Measurements from ENCODE around the gene FMNL2. TPM values are rescaled to one million over a fixed set of nuclear protein-coding genes. Genes with fewer than 3 reads are reported as not detected.

FMNL2 gene
- total and polyA plus RNA-seq, 12 donors: 3.3 to 16.0 (median 4.5) TPM

GRCh38 chr2:152301131-152301530, 33.8 kb upstream of the FMNL2 start:
- DNase-seq (no peak), ATAC-seq (no peak)
- intact Hi-C loops (cut with DNase I): no loop called here
- Histone ChIP-seq H3K36me3 (no peaks in the 10 kb centered on the region), H3K27ac (no peak overlapping the region), H3K27me3 (peaks cover 0 to 4% (median 0%) of the 10 kb centered on the region in 7 donors), H3K4me3 (no peak overlapping the region), H3K4me1 (no peaks in the 10 kb centered on the region), H3K9me3 (no peaks in the 10 kb centered on the region)
- WGBS, 2 donors: 87 to 93% methylated on average over 3 of the region's 3 CpGs
- TF ChIP-seq CTCF (IDR thresholded peaks at IDR 0.05): no peak

GRCh38 chr2:152303951-152304350, 31.0 kb upstream of the FMNL2 start:
- H3K4me1 ChIP-seq: no peaks in the 10 kb centered on the region
- no peak overlapping the region for H3K27ac ChIP-seq
- H3K27me3 ChIP-seq: peaks cover 0 to 4% (median 0%) of the 10 kb centered on the region in 7 donors
- 82 to 90% methylated on average over 2 of the region's 2 CpGs for WGBS, 2 donors
- ATAC-seq (no peak), DNase-seq (no peak)
- intact Hi-C loops (cut with DNase I): no loop called here
- no peak overlapping the region for H3K4me3 ChIP-seq
- TF ChIP-seq CTCF (IDR thresholded peaks at IDR 0.05): no peak
- no peaks in the 10 kb centered on the region for H3K36me3 ChIP-seq
- no peaks in the 10 kb centered on the region for H3K9me3 ChIP-seq

GRCh38 chr2:152304836-152305235, 30.1 kb upstream of the FMNL2 start:
- WGBS, 2 donors: 67 to 76% methylated on average over 1 of the region's 1 CpG
- H3K27me3 ChIP-seq: peaks cover 0 to 1% (median 0%) of the 10 kb centered on the region in 7 donors
- intact Hi-C loops (cut with DNase I): no loop called here

GRCh38 chr2:152307863-152308262, 27.1 kb upstream of the FMNL2 start:
- no peak overlapping the region for H3K27ac ChIP-seq
- no peak overlapping the region for H3K4me3 ChIP-seq
- no peaks in the 10 kb centered on the region for H3K4me1 ChIP-seq
- no peaks in the 10 kb centered on the region for H3K9me3 ChIP-seq
- intact Hi-C loops (cut with DNase I): no loop called here
- 67 to 69% methylated on average over 1 of the region's 1 CpG for WGBS, 2 donors
- H3K36me3 ChIP-seq: no peaks in the 10 kb centered on the region
- TF ChIP-seq CTCF (IDR thresholded peaks at IDR 0.05): no peak
- H3K27me3 ChIP-seq: peaks cover 0 to 2% (median 0%) of the 10 kb centered on the region in 7 donors
- no peak for DNase-seq
- ATAC-seq: no peak

More at GRCh38 chr2:152304836-152305235, 30.1 kb upstream of the FMNL2 start:
- H3K27ac ChIP-seq: no peak overlapping the region
- DNase-seq (no peak), ATAC-seq (peak in 1 of 8 donors; percentile 48)
- no peaks in the 10 kb centered on the region for H3K36me3 ChIP-seq
- H3K4me3 ChIP-seq: no peak overlapping the region
- no peak for TF ChIP-seq CTCF (IDR thresholded peaks at IDR 0.05)
- H3K4me1 ChIP-seq: no peaks in the 10 kb centered on the region
- H3K9me3 ChIP-seq: no peaks in the 10 kb centered on the region
